ENCODE results near the gene PREP.
"Not testable (repeated sequence)": the region's sequence is repeated elsewhere in the genome, so short reads cannot be mapped to it uniquely, and the experiment has no call there.

The PREP gene

GRCh38 chr6:105402939-105403935 is at the start of gene PREP:
TSS of gene PREP (minus strand) at chr6:105403082. CDS start at chr6:105402891, 191 bp downstream.
- peak; percentile 33 for DNase-seq

- no peak for DNase-seq
Measured at GRCh38 chr6:105452376-105452775, 49.5 kb upstream of the PREP start.

- DNase-seq = no peak
Measured at GRCh38 chr6:105449756-105450390, 47.0 kb upstream of the PREP start.

GRCh38 chr6:105445481-105445880 is 42.6 kb upstream of the PREP start:
- DNase-seq = no peak

- no peak for DNase-seq
Measured at GRCh38 chr6:105443941-105444340, 41.1 kb upstream of the PREP start.

- DNase-seq = no peak
Measured at GRCh38 chr6:105442369-105442768, 39.5 kb upstream of the PREP start.

- DNase-seq = no peak
Measured at GRCh38 chr6:105437236-105437635, 34.4 kb upstream of the PREP start.

GRCh38 chr6:105433723-105434122 is 30.8 kb upstream of the PREP start:
- no peak for DNase-seq

- no peak for DNase-seq
Measured at GRCh38 chr6:105432797-105433196, 29.9 kb upstream of the PREP start.

GRCh38 chr6:105431226-105431625 is 28.3 kb upstream of the PREP start:
- no peak for DNase-seq

- no peak for DNase-seq
Measured at GRCh38 chr6:105430685-105431084, 27.8 kb upstream of the PREP start.

- DNase-seq = no peak
Measured at GRCh38 chr6:105429676-105430075, 26.8 kb upstream of the PREP start.

- no peak for DNase-seq
Measured at GRCh38 chr6:105428342-105428957, 25.6 kb upstream of the PREP start.

- no peak for DNase-seq
Measured at GRCh38 chr6:105424175-105424783, 21.4 kb upstream of the PREP start.

- not testable (repeated sequence) for DNase-seq
Measured at GRCh38 chr6:105416971-105417370, 14.1 kb upstream of the PREP start.

GRCh38 chr6:105409734-105410133 is 6.9 kb upstream of the PREP start:
- DNase-seq = no peak

- no peak for DNase-seq
Measured at GRCh38 chr6:105402090-105402938, 568 bp downstream of the PREP start.

- DNase-seq = no peak
Measured at GRCh38 chr6:105401247-105402089, 1.4 kb downstream of the PREP start.

GRCh38 chr6:105400501-105400900 is 2.4 kb downstream of the PREP start:
- DNase-seq = no peak

- DNase-seq = no peak
Measured at GRCh38 chr6:105398859-105399258, 4.0 kb downstream of the PREP start.

- no peak for DNase-seq
Measured at GRCh38 chr6:105397987-105398386, 4.9 kb downstream of the PREP start.
